Measurements from ENCODE around the gene RAB22A. TPM values are rescaled to one million over a fixed set of nuclear protein-coding genes. Genes with fewer than 3 reads are reported as not detected.

The RAB22A gene
- total and polyA plus RNA-seq, 2 donors (not counting 1 experiment from before 2014, with no cell fraction given) = 13.7 to 20.6 TPM

- TF ChIP-seq CTCF (conservative IDR thresholded peaks at IDR 0.05 in 1 of 2, IDR thresholded peaks at IDR 0.05 in 1 of 2; ENCODE audit: low read depth in 1 of 2, low read length in 2 of 2) = no peak
- no peak for TF ChIP-seq EZH2 (IDR thresholded peaks at IDR 0.05; ENCODE audit: low read length, missing control alignments)
- Histone ChIP-seq H3K79me2 (ENCODE audit: control insufficient read depth, insufficient read depth, low read length) (no peaks in the 10 kb centered on the region), H3K27me3 (ENCODE audit: control insufficient read depth, insufficient read depth, low read length) (no peaks in the 10 kb centered on the region), H3K9me3 (ENCODE audit: control insufficient read depth, insufficient read depth, low read depth, low read length) (no peaks in the 10 kb centered on the region), H3K4me1 (ENCODE audit: control insufficient read depth, extremely low read depth, insufficient read depth, low read length) (no peaks in the 10 kb centered on the region), H3K27ac (ENCODE audit: insufficient read depth, low read length) (no peak overlapping the region), H2AFZ (ENCODE audit: low read length) (peak overlapping the region; percentile 62), H3K4me3 (replicated peaks in 1 of 4; ENCODE audit: control extremely low read depth in 1 of 4, insufficient read depth in 1 of 4, low read depth in 3 of 4, low read length in 4 of 4) (no peak overlapping the region), H3K4me2 (ENCODE audit: extremely low read depth, insufficient read depth, low read length) (peak overlapping the region; percentile 27), H3K36me3 (ENCODE audit: control insufficient read depth, insufficient read depth, low read length) (no peaks in the 10 kb centered on the region), H3K9ac (ENCODE audit: insufficient read depth, low read length) (no peak overlapping the region), H4K20me1 (ENCODE audit: control insufficient read depth, extremely low read depth, insufficient read depth, low read length) (no peaks in the 10 kb centered on the region)
- DNase-seq (ENCODE audit: low read depth in 2 of 2) = peak; percentile 69 to 70
These were observed 65.6 kb downstream of the RAB22A start for GRCh38 chr20:58374906-58375758.

DNA sequence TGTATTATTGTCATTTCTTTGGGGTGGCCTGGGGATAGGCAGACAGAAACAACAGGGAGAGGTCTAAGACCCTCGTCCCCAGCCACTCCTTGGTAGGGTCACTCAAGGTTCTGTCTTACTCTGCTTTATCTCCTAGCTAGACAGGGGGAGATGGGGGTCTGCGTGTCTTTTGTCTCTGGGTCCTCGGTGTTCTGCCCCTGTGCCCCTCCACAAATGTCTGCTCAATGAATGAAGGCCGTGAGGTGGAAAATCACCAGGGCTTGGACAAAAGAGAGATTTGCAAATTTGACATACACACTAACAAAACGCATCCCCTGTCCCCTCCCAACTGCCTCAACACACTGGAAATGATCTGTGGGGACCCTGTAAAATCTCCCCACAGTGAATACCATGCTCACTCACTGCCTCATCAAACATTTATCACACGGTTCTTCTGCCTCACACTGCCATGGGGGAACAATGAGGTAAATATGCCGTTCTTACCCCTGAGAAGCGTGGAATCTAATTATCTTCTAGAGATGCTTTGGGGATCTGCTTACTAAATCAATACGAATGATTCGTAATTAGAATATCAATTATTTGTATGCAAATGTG, 66.3 kb downstream of the RAB22A start:
- Histone ChIP-seq H3K27me3 (ENCODE audit: control insufficient read depth, insufficient read depth, low read length) (no peaks in the 10 kb centered on the region), H3K79me2 (ENCODE audit: control insufficient read depth, insufficient read depth, low read length) (no peaks in the 10 kb centered on the region), H3K36me3 (ENCODE audit: control insufficient read depth, insufficient read depth, low read length) (no peaks in the 10 kb centered on the region), H4K20me1 (ENCODE audit: control insufficient read depth, extremely low read depth, insufficient read depth, low read length) (no peaks in the 10 kb centered on the region), H3K9ac (ENCODE audit: insufficient read depth, low read length) (no peak overlapping the region), H2AFZ (ENCODE audit: low read length) (peak overlapping the region; percentile 36), H3K4me3 (replicated peaks in 1 of 4; ENCODE audit: control extremely low read depth in 1 of 4, insufficient read depth in 1 of 4, low read depth in 3 of 4, low read length in 4 of 4) (no peak overlapping the region), H3K4me2 (ENCODE audit: extremely low read depth, insufficient read depth, low read length) (peak overlapping the region; percentile 27), H3K4me1 (ENCODE audit: control insufficient read depth, extremely low read depth, insufficient read depth, low read length) (no peaks in the 10 kb centered on the region), H3K9me3 (ENCODE audit: control insufficient read depth, insufficient read depth, low read depth, low read length) (no peaks in the 10 kb centered on the region), H3K27ac (ENCODE audit: insufficient read depth, low read length) (no peak overlapping the region)
- no peak for DNase-seq (ENCODE audit: low read depth in 2 of 2)
- TF ChIP-seq EZH2 (IDR thresholded peaks at IDR 0.05; ENCODE audit: low read length, missing control alignments) = no peak
- TF ChIP-seq CTCF (conservative IDR thresholded peaks at IDR 0.05 in 1 of 2, IDR thresholded peaks at IDR 0.05 in 1 of 2; ENCODE audit: low read depth in 1 of 2, low read length in 2 of 2) = no peak

GRCh38 chr20:58377017-58377416, 67.5 kb downstream of the RAB22A start:
- Histone ChIP-seq H3K4me2 (ENCODE audit: extremely low read depth, insufficient read depth, low read length) (no peak overlapping the region), H3K9me3 (ENCODE audit: control insufficient read depth, insufficient read depth, low read depth, low read length) (no peaks in the 10 kb centered on the region), H3K9ac (ENCODE audit: insufficient read depth, low read length) (no peak overlapping the region), H3K4me3 (replicated peaks in 1 of 4; ENCODE audit: control extremely low read depth in 1 of 4, insufficient read depth in 1 of 4, low read depth in 3 of 4, low read length in 4 of 4) (no peak overlapping the region), H3K27ac (ENCODE audit: insufficient read depth, low read length) (no peak overlapping the region), H2AFZ (ENCODE audit: low read length) (no peak overlapping the region), H3K4me1 (ENCODE audit: control insufficient read depth, extremely low read depth, insufficient read depth, low read length) (no peaks in the 10 kb centered on the region), H3K36me3 (ENCODE audit: control insufficient read depth, insufficient read depth, low read length) (no peaks in the 10 kb centered on the region), H3K79me2 (ENCODE audit: control insufficient read depth, insufficient read depth, low read length) (no peaks in the 10 kb centered on the region), H4K20me1 (ENCODE audit: control insufficient read depth, extremely low read depth, insufficient read depth, low read length) (no peaks in the 10 kb centered on the region), H3K27me3 (ENCODE audit: control insufficient read depth, insufficient read depth, low read length) (no peaks in the 10 kb centered on the region)
- TF ChIP-seq CTCF (conservative IDR thresholded peaks at IDR 0.05 in 1 of 2, IDR thresholded peaks at IDR 0.05 in 1 of 2; ENCODE audit: low read depth in 1 of 2, low read length in 2 of 2) (no peak), EZH2 (IDR thresholded peaks at IDR 0.05; ENCODE audit: low read length, missing control alignments) (no peak)
- DNase-seq (ENCODE audit: low read depth in 2 of 2) = no peak
